Measurements from ENCODE around the gene ZNF516.
A peak's percentile ranks its signal among the peaks of the same experiment; 100 is the strongest.
"Not testable (repeated sequence)": the region's sequence is repeated elsewhere in the genome, so short reads cannot be mapped to it uniquely, and the experiment has no call there.

ZNF516 gene, protein sequence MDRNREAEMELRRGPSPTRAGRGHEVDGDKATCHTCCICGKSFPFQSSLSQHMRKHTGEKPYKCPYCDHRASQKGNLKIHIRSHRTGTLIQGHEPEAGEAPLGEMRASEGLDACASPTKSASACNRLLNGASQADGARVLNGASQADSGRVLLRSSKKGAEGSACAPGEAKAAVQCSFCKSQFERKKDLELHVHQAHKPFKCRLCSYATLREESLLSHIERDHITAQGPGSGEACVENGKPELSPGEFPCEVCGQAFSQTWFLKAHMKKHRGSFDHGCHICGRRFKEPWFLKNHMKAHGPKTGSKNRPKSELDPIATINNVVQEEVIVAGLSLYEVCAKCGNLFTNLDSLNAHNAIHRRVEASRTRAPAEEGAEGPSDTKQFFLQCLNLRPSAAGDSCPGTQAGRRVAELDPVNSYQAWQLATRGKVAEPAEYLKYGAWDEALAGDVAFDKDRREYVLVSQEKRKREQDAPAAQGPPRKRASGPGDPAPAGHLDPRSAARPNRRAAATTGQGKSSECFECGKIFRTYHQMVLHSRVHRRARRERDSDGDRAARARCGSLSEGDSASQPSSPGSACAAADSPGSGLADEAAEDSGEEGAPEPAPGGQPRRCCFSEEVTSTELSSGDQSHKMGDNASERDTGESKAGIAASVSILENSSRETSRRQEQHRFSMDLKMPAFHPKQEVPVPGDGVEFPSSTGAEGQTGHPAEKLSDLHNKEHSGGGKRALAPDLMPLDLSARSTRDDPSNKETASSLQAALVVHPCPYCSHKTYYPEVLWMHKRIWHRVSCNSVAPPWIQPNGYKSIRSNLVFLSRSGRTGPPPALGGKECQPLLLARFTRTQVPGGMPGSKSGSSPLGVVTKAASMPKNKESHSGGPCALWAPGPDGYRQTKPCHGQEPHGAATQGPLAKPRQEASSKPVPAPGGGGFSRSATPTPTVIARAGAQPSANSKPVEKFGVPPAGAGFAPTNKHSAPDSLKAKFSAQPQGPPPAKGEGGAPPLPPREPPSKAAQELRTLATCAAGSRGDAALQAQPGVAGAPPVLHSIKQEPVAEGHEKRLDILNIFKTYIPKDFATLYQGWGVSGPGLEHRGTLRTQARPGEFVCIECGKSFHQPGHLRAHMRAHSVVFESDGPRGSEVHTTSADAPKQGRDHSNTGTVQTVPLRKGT

GRCh38 chr18:76495006-76495370 is at the start of gene ZNF516:
TSS of gene ZNF516 (minus strand) at chr18:76495242. CDS start at chr18:76443054, 52,188 bp downstream.
- peak; percentile 39 for DNase-seq (ENCODE audit: low spot score)

DNA sequence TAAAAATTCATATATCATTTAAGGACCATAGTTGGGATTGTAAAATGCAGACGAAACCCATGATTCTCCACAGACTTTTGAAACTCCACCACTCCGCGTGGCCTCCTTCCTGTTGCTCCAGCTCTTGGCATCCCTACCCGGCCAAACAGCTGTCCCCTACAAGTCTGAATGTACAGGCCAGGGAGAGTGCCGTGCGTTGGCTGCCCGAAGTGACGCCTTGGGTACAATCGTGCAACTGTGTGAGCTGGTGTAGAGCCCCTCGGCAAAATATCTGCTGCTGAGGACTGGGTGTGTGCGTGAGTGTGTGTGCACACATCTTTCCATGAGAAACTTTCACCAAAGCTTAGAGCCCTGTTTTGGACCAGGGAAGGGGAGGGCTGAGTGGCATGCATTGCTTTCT is 43.8 kb upstream of the ZNF516 start:
- DNase-seq (ENCODE audit: low spot score): no peak

DNA sequence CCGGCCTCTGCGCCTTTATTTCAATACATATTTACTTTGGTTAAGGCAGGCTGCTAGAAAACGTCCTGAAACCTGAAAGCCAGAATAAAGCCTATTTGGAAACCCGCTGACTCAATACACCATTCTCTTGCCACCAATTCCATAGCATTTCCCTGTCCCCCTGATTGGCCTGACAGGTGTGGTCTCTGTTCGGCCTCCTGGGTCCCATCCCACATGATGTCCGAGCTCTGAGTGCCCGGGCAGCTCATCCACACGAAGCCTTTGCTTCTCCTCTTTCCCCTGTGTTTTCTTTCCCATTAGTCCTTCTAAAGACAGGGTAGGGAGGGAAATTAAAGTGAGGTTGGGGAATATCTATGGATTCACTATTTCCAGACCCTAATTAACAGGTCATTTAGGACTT is 42.6 kb upstream of the ZNF516 start:
- DNase-seq (ENCODE audit: low spot score): no peak

DNA sequence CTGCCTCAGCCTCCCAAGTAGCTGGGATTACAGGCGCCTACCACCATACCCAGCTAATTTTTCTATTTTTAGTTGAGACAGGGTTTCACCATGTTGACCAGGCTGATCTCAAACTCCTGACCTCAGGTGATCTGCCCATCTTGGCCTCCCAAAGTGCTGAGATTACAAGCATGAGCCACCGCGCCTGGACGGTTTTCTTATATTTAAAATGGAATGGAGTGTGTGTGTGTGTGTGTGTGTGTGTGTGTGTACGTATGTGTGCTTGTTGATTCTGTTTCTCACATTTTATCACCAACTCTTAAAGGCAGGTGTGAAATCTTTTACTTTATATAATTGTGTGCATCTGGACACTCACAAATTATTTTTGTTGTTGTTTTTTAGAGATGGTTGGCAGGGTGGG is 41.6 kb upstream of the ZNF516 start:
- not testable (repeated sequence) for DNase-seq (ENCODE audit: low spot score)

DNA sequence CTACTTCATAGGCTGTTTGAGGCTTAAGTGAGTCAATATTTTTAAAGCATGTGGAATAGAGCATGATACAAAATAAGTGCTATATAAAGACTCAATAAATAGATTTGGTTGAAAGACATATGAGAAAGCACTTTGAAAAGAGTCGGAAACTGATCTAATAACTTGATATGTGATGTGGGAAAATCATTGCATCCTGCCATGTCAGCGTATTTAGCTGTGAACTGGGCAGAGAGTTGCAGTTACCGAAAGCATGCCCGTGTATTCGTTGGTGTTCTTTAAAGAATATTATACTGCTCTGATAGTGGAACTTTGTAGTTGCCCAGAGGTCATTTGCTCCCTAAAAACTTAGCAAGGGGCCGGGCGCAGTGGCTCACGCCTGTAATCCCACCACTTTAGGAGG is 37.8 kb upstream of the ZNF516 start:
- no peak for DNase-seq (ENCODE audit: low spot score)

GRCh38 chr18:76530846-76531245 is 35.8 kb upstream of the ZNF516 start:
- no peak for DNase-seq (ENCODE audit: low spot score)

- no peak for DNase-seq (ENCODE audit: low spot score)
These were observed 35.3 kb upstream of the ZNF516 start for GRCh38 chr18:76530391-76530790.

- no peak for DNase-seq (ENCODE audit: low spot score)
These were observed 34.4 kb upstream of the ZNF516 start for GRCh38 chr18:76529433-76529811.

GRCh38 chr18:76528477-76529432 is 33.7 kb upstream of the ZNF516 start:
- DNase-seq (ENCODE audit: low spot score): no peak

- DNase-seq (ENCODE audit: low spot score): no peak
These were observed 30.9 kb upstream of the ZNF516 start for GRCh38 chr18:76525911-76526310.

DNA sequence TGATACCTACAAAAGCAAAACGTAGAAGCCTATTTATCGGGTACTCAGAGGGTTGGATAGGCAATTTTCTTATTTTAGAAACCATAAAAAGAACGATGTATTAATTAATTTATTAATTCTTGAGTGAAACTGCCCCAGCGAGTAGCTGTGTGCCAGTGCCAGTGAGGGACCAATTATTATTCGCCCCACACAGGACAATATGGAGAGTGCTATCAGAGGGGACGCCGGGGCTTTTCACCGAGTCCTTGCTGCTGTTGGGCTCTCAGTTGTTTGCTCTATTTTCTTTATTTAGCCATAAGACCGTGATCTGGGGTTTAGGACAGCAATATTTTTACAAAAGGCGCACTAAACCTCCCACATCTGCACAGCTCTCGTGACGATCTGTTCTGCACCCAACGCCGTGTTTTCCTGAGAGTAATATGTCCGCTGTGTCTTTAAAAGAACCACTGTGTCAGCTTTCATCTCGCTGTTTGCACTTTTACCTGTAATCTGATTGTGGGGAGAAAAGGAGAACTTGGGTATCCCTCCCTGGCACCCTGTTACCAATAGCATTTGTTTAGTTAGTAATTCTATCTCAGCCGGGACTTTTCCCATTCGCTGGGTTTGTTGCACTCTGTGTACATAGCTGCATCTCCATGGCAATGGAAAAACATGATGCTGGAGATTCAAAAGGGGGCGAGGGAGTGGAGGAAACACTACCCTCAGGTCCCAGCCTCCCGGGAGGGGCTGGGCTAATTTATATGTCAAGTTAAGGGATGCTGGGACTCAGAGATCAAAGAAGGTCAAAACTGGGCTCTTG is 30.1 kb upstream of the ZNF516 start:
- DNase-seq (ENCODE audit: low spot score): no peak

DNA sequence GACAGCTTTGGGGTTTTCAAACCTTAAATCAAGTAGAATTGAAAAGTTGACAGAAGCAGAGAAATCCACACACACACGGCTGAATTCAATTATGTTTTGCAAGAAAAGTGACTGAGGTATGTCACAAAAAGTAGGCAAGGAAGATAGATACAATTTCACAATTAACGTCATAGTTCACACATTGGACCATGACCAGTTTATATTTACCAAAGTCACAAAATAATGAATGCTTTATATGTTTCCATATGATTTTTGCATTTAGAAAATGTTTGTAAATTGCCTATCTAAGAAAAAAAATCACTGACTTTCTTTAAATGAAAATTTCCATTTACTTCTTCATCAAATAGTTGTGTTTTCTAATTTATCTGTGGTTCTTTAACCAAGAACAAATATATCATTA is 29.4 kb upstream of the ZNF516 start:
- DNase-seq (ENCODE audit: low spot score): no peak

DNA sequence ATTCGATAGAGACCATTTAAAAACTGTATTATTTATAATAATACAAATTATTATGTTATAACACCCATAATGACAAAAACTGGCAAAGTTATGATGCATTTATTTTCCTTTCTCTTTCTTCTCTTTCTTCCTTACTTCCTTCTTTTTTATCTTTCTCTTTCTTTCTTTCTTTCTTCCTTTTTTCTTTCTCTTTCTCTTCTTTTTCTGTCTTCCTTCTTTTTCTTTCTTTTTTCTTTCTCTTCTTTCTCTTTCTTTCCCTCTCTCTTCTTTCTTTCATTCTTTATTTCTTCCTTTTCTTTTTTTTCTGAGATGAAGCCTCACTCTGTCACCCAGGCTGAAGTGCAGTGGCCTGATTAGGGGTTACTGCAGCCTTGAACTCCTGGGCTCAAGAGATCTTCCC is 27.5 kb upstream of the ZNF516 start:
- DNase-seq (ENCODE audit: low spot score): no peak

- DNase-seq (ENCODE audit: low spot score): no peak
These were observed 27.1 kb upstream of the ZNF516 start for GRCh38 chr18:76522122-76522503.

DNA sequence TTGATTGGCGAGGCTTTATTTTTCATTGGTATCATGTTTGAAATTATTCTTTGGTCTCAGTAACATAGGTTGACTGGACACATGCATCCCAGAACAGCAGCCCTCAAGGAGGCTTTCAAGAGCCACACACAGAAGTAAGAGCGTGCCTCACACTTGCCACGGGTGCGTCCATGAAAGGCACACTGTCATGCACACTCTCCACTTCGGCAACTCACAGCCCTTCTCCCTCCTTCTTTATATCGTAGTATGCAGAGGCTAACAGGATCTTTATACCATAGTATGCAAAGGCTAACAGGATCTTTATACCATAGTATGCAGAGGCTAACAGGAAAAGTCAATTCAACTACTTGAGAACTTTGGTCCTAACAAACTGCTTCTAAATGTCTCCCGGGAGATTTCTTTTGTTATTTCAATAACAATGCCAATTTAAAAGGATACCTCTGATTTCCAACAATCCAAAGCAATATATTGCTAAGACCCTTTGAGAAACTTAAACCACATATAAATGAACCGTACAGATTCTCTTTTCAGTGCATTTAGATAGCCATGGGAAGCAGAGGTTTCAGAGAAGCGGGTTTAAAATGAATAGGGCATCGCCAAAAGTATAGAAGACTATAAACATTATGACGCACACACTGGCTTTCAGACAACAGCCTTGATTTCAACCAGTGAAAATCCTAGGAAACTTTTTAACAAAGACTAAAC is 26.5 kb upstream of the ZNF516 start:
- no peak for DNase-seq (ENCODE audit: low spot score)

DNA sequence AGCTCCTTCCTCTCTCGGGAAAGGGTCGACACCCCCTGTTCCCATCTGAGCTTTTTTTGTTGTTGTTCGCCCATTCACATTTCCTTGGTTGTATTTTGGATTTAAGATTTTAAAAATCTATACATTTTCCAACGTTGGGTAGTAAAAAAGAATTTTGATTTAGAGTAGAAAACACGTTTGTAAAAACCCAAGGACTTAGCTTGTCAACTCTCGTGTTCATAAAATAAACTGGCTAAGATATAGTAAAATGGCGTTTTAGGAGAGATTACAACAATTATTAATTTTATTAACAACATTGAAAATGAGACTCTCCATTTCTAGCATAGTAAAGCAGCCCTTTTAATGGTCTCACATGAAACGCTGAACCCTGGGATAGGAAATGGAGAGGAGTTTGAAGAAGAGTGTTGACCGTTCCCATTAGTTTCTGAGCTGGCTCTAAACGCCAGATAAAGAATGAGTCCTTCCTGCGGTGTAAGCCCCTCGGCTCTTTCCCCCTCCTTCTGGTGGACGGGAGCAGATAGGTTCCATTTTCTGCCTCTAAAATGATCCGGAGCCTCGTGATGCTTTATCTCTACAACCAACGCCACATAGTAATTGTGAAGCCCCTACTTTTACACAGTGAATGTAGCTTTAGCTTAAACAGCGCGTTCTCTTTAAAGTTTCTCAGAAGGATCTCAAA is 24.0 kb upstream of the ZNF516 start:
- DNase-seq (ENCODE audit: low spot score): no peak

GRCh38 chr18:76518123-76518859 is 23.2 kb upstream of the ZNF516 start:
- DNase-seq (ENCODE audit: low spot score): peak; percentile 19

- no peak for DNase-seq (ENCODE audit: low spot score)
These were observed 20.5 kb upstream of the ZNF516 start for GRCh38 chr18:76515576-76515975.

- DNase-seq (ENCODE audit: low spot score): no peak
These were observed 19.5 kb upstream of the ZNF516 start for GRCh38 chr18:76514573-76514972.

Measured in germinal center (tissue), 1 donor.